Ishikawa (cell line): ENCODE data around the gene DMTF1.

ENCODE experiments used
- CEBPB ChIP-seq: IDR thresholded peaks from 2 replicates; pipeline ENCODE4 v1.6.1; 2012
- CREB1 ChIP-seq: IDR thresholded peaks from 2 replicates; pipeline ENCODE4 v1.6.1; 2012; ENCODE audit warnings: low read depth
- EGR1 ChIP-seq: IDR thresholded peaks from 2 replicates; pipeline ENCODE4 v1.6.1; 2012
- EP300 ChIP-seq: IDR thresholded peaks from 2 replicates; pipeline ENCODE4 v1.6.1; 2012; ENCODE audit warnings: borderline replicate concordance
- FOXM1 ChIP-seq: IDR thresholded peaks from 2 replicates; pipeline ENCODE4 v1.6.1; 2012; ENCODE audit warnings: low read depth, borderline replicate concordance
- MAX ChIP-seq: IDR thresholded peaks from 2 replicates; pipeline ENCODE4 v1.6.1; 2012
- NFIC ChIP-seq: IDR thresholded peaks from 2 replicates; pipeline ENCODE4 v1.6.1; 2012
- RAD21 ChIP-seq: IDR thresholded peaks from 2 replicates; pipeline ENCODE4 v1.6.1; 2012; ENCODE audit warnings: low read depth
- TAF1 ChIP-seq: IDR thresholded peaks from 2 replicates; pipeline ENCODE4 v1.6.1; 2012; ENCODE audit warnings: low read depth, mild to moderate bottlenecking
- TCF12 ChIP-seq: IDR thresholded peaks from 2 replicates; pipeline ENCODE4 v1.6.1; 2012; ENCODE audit warnings: low read depth
- TEAD4 ChIP-seq: IDR thresholded peaks from 2 replicates; pipeline ENCODE4 v1.6.1; 2012
- USF1 ChIP-seq: IDR thresholded peaks from 2 replicates; pipeline ENCODE4 v1.6.1; 2012
- YY1 ChIP-seq: IDR thresholded peaks from 2 replicates; pipeline ENCODE4 v1.6.1; 2012; ENCODE audit warnings: low read depth
- ZBTB7A ChIP-seq: IDR thresholded peaks from 2 replicates; pipeline ENCODE4 v1.6.1; 2012; ENCODE audit warnings: low read depth
- TF ChIP-seq, protein P1 (sequence below): IDR thresholded peaks from 2 replicates; pipeline ENCODE4 v1.6.1; 2012; ENCODE audit warnings: low read depth, mild to moderate bottlenecking

The DMTF1 gene

GRCh38 chr7:87199241-87199640 is 47.0 kb downstream of the DMTF1 start:
- no peak for TF ChIP-seq ZBTB7A
- TF ChIP-seq TEAD4, result no peak
- no peak for TF ChIP-seq EP300
- no peak for TF ChIP-seq EGR1
- TF ChIP-seq RAD21, result no peak
- no peak for TF ChIP-seq YY1
- no peak for TF ChIP-seq CREB1
- TF ChIP-seq TCF12, result no peak
- TF ChIP-seq MAX, result no peak
- no peak for TF ChIP-seq CEBPB
- TF ChIP-seq, protein P1, sequence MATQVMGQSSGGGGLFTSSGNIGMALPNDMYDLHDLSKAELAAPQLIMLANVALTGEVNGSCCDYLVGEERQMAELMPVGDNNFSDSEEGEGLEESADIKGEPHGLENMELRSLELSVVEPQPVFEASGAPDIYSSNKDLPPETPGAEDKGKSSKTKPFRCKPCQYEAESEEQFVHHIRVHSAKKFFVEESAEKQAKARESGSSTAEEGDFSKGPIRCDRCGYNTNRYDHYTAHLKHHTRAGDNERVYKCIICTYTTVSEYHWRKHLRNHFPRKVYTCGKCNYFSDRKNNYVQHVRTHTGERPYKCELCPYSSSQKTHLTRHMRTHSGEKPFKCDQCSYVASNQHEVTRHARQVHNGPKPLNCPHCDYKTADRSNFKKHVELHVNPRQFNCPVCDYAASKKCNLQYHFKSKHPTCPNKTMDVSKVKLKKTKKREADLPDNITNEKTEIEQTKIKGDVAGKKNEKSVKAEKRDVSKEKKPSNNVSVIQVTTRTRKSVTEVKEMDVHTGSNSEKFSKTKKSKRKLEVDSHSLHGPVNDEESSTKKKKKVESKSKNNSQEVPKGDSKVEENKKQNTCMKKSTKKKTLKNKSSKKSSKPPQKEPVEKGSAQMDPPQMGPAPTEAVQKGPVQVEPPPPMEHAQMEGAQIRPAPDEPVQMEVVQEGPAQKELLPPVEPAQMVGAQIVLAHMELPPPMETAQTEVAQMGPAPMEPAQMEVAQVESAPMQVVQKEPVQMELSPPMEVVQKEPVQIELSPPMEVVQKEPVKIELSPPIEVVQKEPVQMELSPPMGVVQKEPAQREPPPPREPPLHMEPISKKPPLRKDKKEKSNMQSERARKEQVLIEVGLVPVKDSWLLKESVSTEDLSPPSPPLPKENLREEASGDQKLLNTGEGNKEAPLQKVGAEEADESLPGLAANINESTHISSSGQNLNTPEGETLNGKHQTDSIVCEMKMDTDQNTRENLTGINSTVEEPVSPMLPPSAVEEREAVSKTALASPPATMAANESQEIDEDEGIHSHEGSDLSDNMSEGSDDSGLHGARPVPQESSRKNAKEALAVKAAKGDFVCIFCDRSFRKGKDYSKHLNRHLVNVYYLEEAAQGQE, result no peak
- TF ChIP-seq TAF1, result no peak

GRCh38 chr7:87199700-87200450 is 47.6 kb downstream of the DMTF1 start:
- no peak for TF ChIP-seq TAF1
- TF ChIP-seq TCF12, result no peak
- TF ChIP-seq USF1, result no peak
- TF ChIP-seq MAX, result no peak
- TF ChIP-seq, protein P1, result no peak
- no peak for TF ChIP-seq ZBTB7A
- no peak for TF ChIP-seq CREB1
- no peak for TF ChIP-seq FOXM1
- no peak for TF ChIP-seq YY1
- no peak for TF ChIP-seq NFIC
- no peak for TF ChIP-seq CEBPB

DNA sequence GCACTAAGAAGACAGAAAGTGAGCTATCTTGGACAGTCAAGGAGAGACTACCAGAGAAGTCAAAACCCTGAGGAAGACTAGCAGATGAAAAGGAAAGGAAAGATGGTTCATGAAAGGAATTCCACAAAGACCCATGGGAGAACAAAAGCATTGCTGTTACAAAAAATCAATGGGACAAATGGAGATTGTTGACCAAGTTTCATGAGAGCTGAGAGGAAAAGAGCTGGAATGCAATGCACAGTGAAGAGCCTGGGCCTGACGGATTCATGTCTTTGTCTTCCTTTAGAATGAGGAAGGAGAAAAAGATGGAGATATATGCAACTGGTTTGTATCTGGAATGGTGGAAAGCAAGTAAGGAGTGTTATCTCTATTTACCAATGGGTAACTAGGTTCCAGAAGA is 50.0 kb downstream of the DMTF1 start:
- no peak for TF ChIP-seq USF1
- no peak for TF ChIP-seq EP300

DNA sequence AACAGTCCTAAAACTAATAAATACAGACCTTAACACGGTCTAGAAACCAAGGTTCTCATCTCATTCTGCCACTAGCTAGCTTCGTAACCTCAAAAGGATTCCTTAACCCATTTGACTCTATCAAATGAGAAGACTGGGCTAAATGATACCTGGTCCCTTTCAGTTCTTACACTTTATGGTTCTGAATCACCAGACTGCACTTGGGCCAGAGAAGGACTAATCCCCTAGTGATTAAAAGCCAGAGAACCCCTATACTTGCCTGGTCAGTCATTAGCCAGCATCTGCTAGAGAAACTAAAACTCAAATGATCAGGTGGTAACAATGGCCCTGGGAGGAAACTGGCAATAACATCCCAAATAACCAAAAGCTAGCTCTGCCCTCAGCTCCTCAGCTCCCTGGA is 50.5 kb downstream of the DMTF1 start:
- TF ChIP-seq ZBTB7A, result no peak
- TF ChIP-seq EGR1, result no peak
- no peak for TF ChIP-seq EP300
- TF ChIP-seq, protein P1, result no peak
- no peak for TF ChIP-seq NFIC
- TF ChIP-seq TCF12, result no peak
- TF ChIP-seq RAD21, result no peak
- no peak for TF ChIP-seq YY1
- no peak for TF ChIP-seq FOXM1
- no peak for TF ChIP-seq USF1
- TF ChIP-seq MAX, result no peak
- no peak for TF ChIP-seq TAF1
- TF ChIP-seq CEBPB, result no peak
- TF ChIP-seq CREB1, result no peak
- TF ChIP-seq TEAD4, result no peak
